Measurements from ENCODE around the gene SYNCRIP. TPM values are rescaled to one million over a fixed set of nuclear protein-coding genes. Genes with fewer than 3 reads are reported as not detected.
"Not testable (repeated sequence)": the region's sequence is repeated elsewhere in the genome, so short reads cannot be mapped to it uniquely, and the experiment has no call there.

The SYNCRIP gene
- total and polyA plus RNA-seq, 2 donors (not counting 1 experiment from before 2014, with no cell fraction given), result 29.2 to 44.3 TPM

DNA sequence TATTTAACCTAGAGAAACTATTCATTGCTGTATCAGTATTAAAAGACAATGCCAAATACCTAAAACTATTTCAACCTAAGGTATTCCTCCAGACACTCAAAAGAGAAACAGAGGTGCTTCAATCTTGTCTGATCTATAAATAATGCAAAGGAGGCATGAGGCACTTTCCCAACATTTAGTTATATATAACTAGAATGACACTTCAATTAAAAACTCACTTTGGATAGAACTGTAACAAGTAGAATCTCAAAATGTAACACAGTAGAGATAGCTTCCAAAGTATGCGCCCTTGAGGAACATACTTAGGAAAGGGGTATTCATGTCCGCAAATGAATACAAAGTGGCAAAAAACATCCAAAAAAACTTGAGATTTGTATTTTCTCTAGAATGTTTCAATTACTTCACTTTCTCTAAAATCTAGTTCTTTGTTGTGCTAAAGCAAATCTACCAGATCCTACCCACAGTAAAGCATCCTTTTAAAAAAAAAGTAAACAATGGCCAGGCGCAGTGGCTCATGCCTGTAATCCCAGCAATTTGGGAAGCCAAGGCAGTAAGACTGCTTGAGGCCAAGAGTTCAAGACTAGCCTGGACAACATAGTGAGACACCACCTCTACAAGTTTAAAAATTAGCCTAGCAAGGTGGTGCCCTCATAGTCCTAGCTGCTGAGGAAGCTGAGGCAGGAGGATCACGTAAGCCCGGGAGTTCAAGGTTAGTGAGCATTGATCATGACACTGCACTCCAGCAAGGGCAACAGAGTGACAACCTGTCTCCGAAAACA, 10.3 kb downstream of the SYNCRIP start:
- no peak for DNase-seq (ENCODE audit: low read depth in 2 of 2)
- Histone ChIP-seq H3K9ac (ENCODE audit: insufficient read depth, low read length) (no peak overlapping the region), H4K20me1 (ENCODE audit: control insufficient read depth, extremely low read depth, insufficient read depth, low read length) (no peaks in the 10 kb centered on the region), H3K27ac (ENCODE audit: insufficient read depth, low read length) (no peak overlapping the region), H3K4me1 (ENCODE audit: control insufficient read depth, extremely low read depth, insufficient read depth, low read length) (no peaks in the 10 kb centered on the region), H3K79me2 (ENCODE audit: control insufficient read depth, insufficient read depth, low read length) (peaks cover 94% of the 10 kb centered on the region), H3K27me3 (ENCODE audit: control insufficient read depth, insufficient read depth, low read length) (no peaks in the 10 kb centered on the region), H3K9me3 (ENCODE audit: control insufficient read depth, insufficient read depth, low read depth, low read length) (no peaks in the 10 kb centered on the region), H3K36me3 (ENCODE audit: control insufficient read depth, insufficient read depth, low read length) (peaks cover 17% of the 10 kb centered on the region), H2AFZ (ENCODE audit: low read length) (no peak overlapping the region), H3K4me3 (replicated peaks in 1 of 4; ENCODE audit: control extremely low read depth in 1 of 4, insufficient read depth in 1 of 4, low read depth in 3 of 4, low read length in 4 of 4) (no peak overlapping the region), H3K4me2 (ENCODE audit: extremely low read depth, insufficient read depth, low read length) (no peak overlapping the region)
- no peak for TF ChIP-seq CTCF (conservative IDR thresholded peaks at IDR 0.05 in 1 of 2, IDR thresholded peaks at IDR 0.05 in 1 of 2; ENCODE audit: low read depth in 1 of 2, low read length in 2 of 2)
- TF ChIP-seq EZH2 (IDR thresholded peaks at IDR 0.05; ENCODE audit: low read length, missing control alignments), result no peak

- H2AFZ ChIP-seq (ENCODE audit: low read length); H3K9me3 ChIP-seq (ENCODE audit: control insufficient read depth, insufficient read depth, low read depth, low read length); H3K4me3 ChIP-seq (replicated peaks in 1 of 4; ENCODE audit: control extremely low read depth in 1 of 4, insufficient read depth in 1 of 4, low read depth in 3 of 4, low read length in 4 of 4); H3K27ac ChIP-seq (ENCODE audit: insufficient read depth, low read length); H4K20me1 ChIP-seq (ENCODE audit: control insufficient read depth, extremely low read depth, insufficient read depth, low read length); H3K4me2 ChIP-seq (ENCODE audit: extremely low read depth, insufficient read depth, low read length); DNase-seq (ENCODE audit: low read depth in 2 of 2); H3K27me3 ChIP-seq (ENCODE audit: control insufficient read depth, insufficient read depth, low read length); H3K9ac ChIP-seq (ENCODE audit: insufficient read depth, low read length); H3K4me1 ChIP-seq (ENCODE audit: control insufficient read depth, extremely low read depth, insufficient read depth, low read length): not testable (repeated sequence)
- peaks cover 21% of the 10 kb centered on the region for H3K36me3 ChIP-seq (ENCODE audit: control insufficient read depth, insufficient read depth, low read length)
- H3K79me2 ChIP-seq (ENCODE audit: control insufficient read depth, insufficient read depth, low read length), result peaks cover 94% of the 10 kb centered on the region
Measured at GRCh38 chr6:85631117-85631516, 11.6 kb downstream of the SYNCRIP start.

DNA sequence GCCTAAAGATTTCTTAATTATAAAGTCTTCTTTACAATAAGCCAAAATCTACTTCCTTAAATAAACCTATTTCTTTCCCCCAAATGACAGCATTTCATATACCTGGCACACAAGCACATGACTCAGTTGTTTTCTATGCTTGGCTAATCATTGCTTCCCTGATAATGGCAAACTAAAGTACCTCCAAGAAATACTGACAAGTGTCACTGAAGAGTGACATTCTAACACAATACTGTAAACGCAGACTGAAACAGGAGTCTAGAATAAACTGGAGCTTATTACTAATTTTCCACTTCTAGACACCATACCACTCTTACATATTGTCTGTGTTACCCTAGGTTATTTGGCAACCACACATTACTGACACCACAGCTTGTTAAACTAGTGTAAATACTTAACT, 14.3 kb downstream of the SYNCRIP start:
- Histone ChIP-seq H3K27me3 (ENCODE audit: control insufficient read depth, insufficient read depth, low read length) (no peaks in the 10 kb centered on the region), H2AFZ (ENCODE audit: low read length) (no peak overlapping the region), H3K4me2 (ENCODE audit: extremely low read depth, insufficient read depth, low read length) (no peak overlapping the region), H4K20me1 (ENCODE audit: control insufficient read depth, extremely low read depth, insufficient read depth, low read length) (no peaks in the 10 kb centered on the region), H3K36me3 (ENCODE audit: control insufficient read depth, insufficient read depth, low read length) (peaks cover 16% of the 10 kb centered on the region), H3K9me3 (ENCODE audit: control insufficient read depth, insufficient read depth, low read depth, low read length) (no peaks in the 10 kb centered on the region), H3K4me1 (ENCODE audit: control insufficient read depth, extremely low read depth, insufficient read depth, low read length) (no peaks in the 10 kb centered on the region), H3K4me3 (replicated peaks in 1 of 4; ENCODE audit: control extremely low read depth in 1 of 4, insufficient read depth in 1 of 4, low read depth in 3 of 4, low read length in 4 of 4) (no peak overlapping the region), H3K27ac (ENCODE audit: insufficient read depth, low read length) (no peak overlapping the region), H3K79me2 (ENCODE audit: control insufficient read depth, insufficient read depth, low read length) (peaks cover 92% of the 10 kb centered on the region), H3K9ac (ENCODE audit: insufficient read depth, low read length) (no peak overlapping the region)
- TF ChIP-seq CTCF (conservative IDR thresholded peaks at IDR 0.05 in 1 of 2, IDR thresholded peaks at IDR 0.05 in 1 of 2; ENCODE audit: low read depth in 1 of 2, low read length in 2 of 2) (no peak), EZH2 (IDR thresholded peaks at IDR 0.05; ENCODE audit: low read length, missing control alignments) (no peak)
- DNase-seq (ENCODE audit: low read depth in 2 of 2), result no peak

Measured in fibroblast of lung (primary cell).